A673 (cell line): ENCODE measurements around the gene FKBP11. TPM values are rescaled to one million over a fixed set of nuclear protein-coding genes. Genes with fewer than 3 reads are reported as not detected.

Experiments used
- BruUV-seq: library from RNA; stranded (reverse); fragments of 400-500 nt; replicated peaks from 2 replicates; lab custom pipeline; 2021; lab: Mats Ljungman, UMichigan
- CTCF ChIA-PET: fragments of 300-600 bp; sonication (Branson Sonifier 250); formaldehyde crosslinking; loops from one replicate; lab custom pipeline; 2022; ENCODE audit warnings: antibody characterized with exemption; lab: Charles Lee
- POLR2A ChIA-PET: fragments of 300-600 bp; sonication (Branson Sonifier 250); formaldehyde crosslinking; loops from one replicate; lab custom pipeline; 2022; ENCODE audit warnings: antibody characterized with exemption; ENCODE audit not compliant: low non-redundant PET; lab: Charles Lee
- DNase-seq: peaks from one replicate; pipeline ENCODE4 v3.0.0-alpha.2; 2015; ENCODE audit warnings: low spot score
- H3K27ac ChIP-seq: fragments of 200-600 bp; sonication (generic); 2 replicates; pipeline ENCODE4 v1.5.1; 2016; ENCODE audit warnings: mixed run types, low read depth, mild to moderate bottlenecking, mixed read lengths, antibody characterized with exemption, low read length; ENCODE audit not compliant: poor library complexity, severe bottlenecking
- H3K27me3 ChIP-seq: fragments of 200-600 bp; sonication (generic); replicated peaks from 2 replicates; pipeline ENCODE4 v1.6.1; 2017; ENCODE audit warnings: mixed run types, low read depth, mild to moderate bottlenecking, mixed read lengths, antibody characterized with exemption, low read length; ENCODE audit not compliant: insufficient read depth, poor library complexity
- H3K36me3 ChIP-seq: fragments of 200-600 bp; sonication (generic); 2 replicates; pipeline ENCODE4 v1.6.1; 2016; ENCODE audit warnings: mixed run types, mild to moderate bottlenecking, mixed read lengths, antibody characterized with exemption, low read length; ENCODE audit not compliant: insufficient read depth, poor library complexity, severe bottlenecking
- H3K4me1 ChIP-seq: fragments of 200-600 bp; sonication (generic); 2 replicates; pipeline ENCODE4 v1.6.1; 2017; ENCODE audit warnings: mixed run types, mild to moderate bottlenecking, mixed read lengths, antibody characterized with exemption, low read length; ENCODE audit not compliant: insufficient read depth, poor library complexity, severe bottlenecking
- H3K4me3 ChIP-seq: fragments of 200-600 bp; sonication (generic); 2 replicates; pipeline ENCODE4 v1.5.1; 2016; ENCODE audit warnings: low read depth, mixed run types, mild to moderate bottlenecking, mixed read lengths, low read length; ENCODE audit not compliant: poor library complexity, severe bottlenecking
- H3K9me3 ChIP-seq: fragments of 200-600 bp; sonication (generic); 2 replicates; pipeline ENCODE4 v1.6.1; 2016; ENCODE audit warnings: mixed run types, low read depth, mild to moderate bottlenecking, mixed read lengths, antibody characterized with exemption, low read length; ENCODE audit not compliant: poor library complexity, severe bottlenecking
- EZH2 ChIP-seq: fragments of 200-600 bp; sonication (generic); IDR thresholded peaks from 2 replicates; pipeline ENCODE4 v1.6.1; 2017; ENCODE audit warnings: borderline replicate concordance, low read depth, mild to moderate bottlenecking, mixed read lengths, antibody characterized with exemption, low read length; ENCODE audit not compliant: poor library complexity, severe bottlenecking
- intact Hi-C: fragments of 100-400 bp; cut with micrococcal nuclease; formaldehyde crosslinking; loops from one replicate; pipeline ENCODE4 v1.10.0; 2022; ENCODE audit not compliant: unreplicated experiment
- total RNA-seq: library from RNA; stranded (reverse); gene quantifications from 2 replicates; pipeline ENCODE4 v1.2.3, GENCODE V29; 2021
- TF ChIP-seq, protein P1 (sequence below): fragments of 300-800, 200-600 bp; sonication (generic); conservative IDR thresholded peaks from 2 replicates; pipeline ENCODE4 v1.5.1; 2017; ENCODE audit warnings: low read depth, mild to moderate bottlenecking, antibody characterized with exemption, low read length, moderate library complexity, mixed read lengths

FKBP11 gene
- total RNA-seq, 1 experiment from 2014 or later, result 32.5 TPM

DNA sequence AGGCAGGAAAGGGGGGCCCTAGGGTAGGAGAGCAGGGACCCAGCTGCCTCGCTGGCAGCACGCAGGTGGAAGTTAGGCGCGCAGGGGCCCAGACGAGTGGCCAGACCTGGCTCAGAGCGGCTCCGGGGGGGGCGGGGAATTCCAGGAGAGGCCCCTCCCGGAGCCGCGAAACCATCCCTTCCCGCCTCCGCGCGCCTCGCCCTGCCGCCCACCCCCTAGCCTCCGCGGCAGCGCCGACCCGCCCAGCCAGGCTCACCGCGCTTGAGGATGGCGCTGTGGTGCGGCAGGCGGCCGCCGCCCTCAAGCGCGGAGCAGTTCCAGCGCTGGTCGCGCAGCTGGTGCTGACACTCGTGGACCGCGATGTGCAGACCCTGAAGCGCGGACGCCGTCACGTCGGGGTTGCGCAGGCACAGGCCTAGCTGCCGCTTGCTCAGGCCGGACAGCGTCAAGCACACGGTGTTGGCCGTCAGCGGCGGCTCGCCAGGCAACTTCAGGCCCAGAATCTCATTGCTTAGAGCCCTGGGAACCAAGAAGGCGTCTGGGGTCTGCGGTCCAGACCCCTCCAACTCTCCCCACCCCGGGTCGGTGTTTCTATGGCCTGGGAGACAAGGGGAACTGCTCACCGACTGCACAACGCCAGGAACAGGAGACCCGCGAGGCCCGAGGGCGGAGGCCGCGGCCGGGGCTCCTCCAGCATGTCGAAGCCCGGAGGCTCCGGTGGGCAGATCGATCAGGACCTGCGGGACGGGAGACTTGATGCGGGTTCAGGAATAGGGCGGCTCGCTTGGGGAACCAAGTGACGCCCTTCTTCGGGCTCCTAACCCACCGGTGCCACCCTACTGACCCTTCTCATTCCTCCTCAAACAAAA, 44.8 kb upstream of the FKBP11 start:
- intact Hi-C loops, result no loop called here
- H3K27ac ChIP-seq, result no peak overlapping the region
- H3K9me3 ChIP-seq, result no peaks in the 10 kb centered on the region
- DNase-seq, result no peak
- POLR2A ChIA-PET, result no interaction called here
- peaks cover 16% of the 10 kb centered on the region for H3K4me1 ChIP-seq
- TF ChIP-seq EZH2, result no peak
- TF ChIP-seq, protein P1, sequence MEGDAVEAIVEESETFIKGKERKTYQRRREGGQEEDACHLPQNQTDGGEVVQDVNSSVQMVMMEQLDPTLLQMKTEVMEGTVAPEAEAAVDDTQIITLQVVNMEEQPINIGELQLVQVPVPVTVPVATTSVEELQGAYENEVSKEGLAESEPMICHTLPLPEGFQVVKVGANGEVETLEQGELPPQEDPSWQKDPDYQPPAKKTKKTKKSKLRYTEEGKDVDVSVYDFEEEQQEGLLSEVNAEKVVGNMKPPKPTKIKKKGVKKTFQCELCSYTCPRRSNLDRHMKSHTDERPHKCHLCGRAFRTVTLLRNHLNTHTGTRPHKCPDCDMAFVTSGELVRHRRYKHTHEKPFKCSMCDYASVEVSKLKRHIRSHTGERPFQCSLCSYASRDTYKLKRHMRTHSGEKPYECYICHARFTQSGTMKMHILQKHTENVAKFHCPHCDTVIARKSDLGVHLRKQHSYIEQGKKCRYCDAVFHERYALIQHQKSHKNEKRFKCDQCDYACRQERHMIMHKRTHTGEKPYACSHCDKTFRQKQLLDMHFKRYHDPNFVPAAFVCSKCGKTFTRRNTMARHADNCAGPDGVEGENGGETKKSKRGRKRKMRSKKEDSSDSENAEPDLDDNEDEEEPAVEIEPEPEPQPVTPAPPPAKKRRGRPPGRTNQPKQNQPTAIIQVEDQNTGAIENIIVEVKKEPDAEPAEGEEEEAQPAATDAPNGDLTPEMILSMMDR, result no peak
- CTCF ChIA-PET, result no interaction called here
- BruUV-seq, result no TSS peak
- H3K27me3 ChIP-seq, result peaks cover 45% of the 10 kb centered on the region
- no peaks in the 10 kb centered on the region for H3K36me3 ChIP-seq
- H3K4me3 ChIP-seq, result no peak overlapping the region

GRCh38 chr12:48969160-48969771, 44.0 kb upstream of the FKBP11 start:
- Histone ChIP-seq H3K27me3 (peaks cover 45% of the 10 kb centered on the region), H3K4me3 (no peak overlapping the region), H3K36me3 (no peaks in the 10 kb centered on the region), H3K27ac (no peak overlapping the region), H3K4me1 (peaks cover 16% of the 10 kb centered on the region), H3K9me3 (no peaks in the 10 kb centered on the region)
- no peak for DNase-seq
- TF ChIP-seq, protein P1, result no peak
- no peak for TF ChIP-seq EZH2
- no TSS peak for BruUV-seq
- POLR2A ChIA-PET, result interaction anchor here (0.7 kb wide), 1 partner anchor 141 kb away, joined by 4 read pairs; no protein-coding TSS in a partner anchor
- intact Hi-C loops, result no loop called here
- CTCF ChIA-PET, result interaction anchor here (0.6 to 1.2 kb wide), 3 partner anchors 19 to 1118 kb away, joined by 3 to 4 read pairs (median 4); no protein-coding TSS in a partner anchor

DNA sequence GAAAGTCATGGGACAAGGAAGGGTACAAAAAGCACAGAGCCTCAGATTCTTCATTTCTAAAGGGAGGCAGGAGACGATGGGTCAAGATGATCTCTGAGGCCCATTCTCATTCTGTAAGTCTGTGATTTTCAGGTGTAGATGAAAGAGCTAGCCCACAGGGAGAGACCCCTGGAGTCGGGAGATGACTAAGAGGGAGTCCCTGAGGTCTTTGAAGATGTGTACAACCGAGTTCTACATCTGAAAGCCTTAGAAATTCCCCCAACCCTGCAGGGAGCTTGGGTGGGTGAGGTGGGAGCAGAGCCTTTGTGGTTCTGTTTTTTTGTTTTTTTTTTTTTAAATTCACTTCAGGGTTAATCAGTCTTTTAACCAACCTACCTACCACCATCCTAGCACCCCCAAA, 43.2 kb upstream of the FKBP11 start:
- Histone ChIP-seq H3K4me3 (no peak overlapping the region), H3K27ac (no peak overlapping the region), H3K4me1 (peaks cover 16% of the 10 kb centered on the region), H3K27me3 (peaks cover 41% of the 10 kb centered on the region), H3K36me3 (no peaks in the 10 kb centered on the region), H3K9me3 (no peaks in the 10 kb centered on the region)
- ChIA-PET CTCF (interaction anchor here (0.6 to 1.2 kb wide), 5 partner anchors 10 to 1117 kb away, joined by 3 to 5 read pairs (median 4); partner anchors contain the start of gene WNT1), POLR2A (interaction anchor here (0.7 kb wide), 1 partner anchor 140 kb away, joined by 4 read pairs; no protein-coding TSS in a partner anchor)
- intact Hi-C loops, result no loop called here
- no peak for DNase-seq
- BruUV-seq, result no TSS peak
- TF ChIP-seq EZH2, result no peak
- TF ChIP-seq, protein P1, result no peak
